Cortex of kidney (tissue), 1 donor: ENCODE data around the gene OSCP1.

Experiments used
- DNase-seq: peaks from one replicate; lab custom pipeline; 2025; lab: John Stamatoyannopoulos, UW

Gene OSCP1

DNA sequence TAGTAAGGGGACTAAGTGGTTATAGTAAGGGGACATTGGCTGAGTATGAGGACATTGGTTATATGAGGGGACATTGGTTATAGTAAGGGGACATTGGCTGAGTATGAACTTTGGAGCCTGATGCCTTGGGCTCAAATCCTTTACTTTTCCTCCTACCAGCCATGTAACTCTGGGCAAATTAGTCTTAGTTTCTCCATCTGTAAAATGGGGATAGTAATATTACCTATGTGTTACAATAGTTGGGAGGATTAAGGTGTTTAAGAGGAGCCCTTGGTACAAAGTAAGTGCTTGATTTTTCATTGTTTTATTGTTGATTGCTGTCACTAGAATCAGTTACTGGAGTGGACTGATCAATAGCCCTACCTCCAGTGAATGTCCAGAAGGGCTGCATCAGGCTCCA is 2.8 kb downstream of the OSCP1 start:
- DNase-seq: no peak

DNA sequence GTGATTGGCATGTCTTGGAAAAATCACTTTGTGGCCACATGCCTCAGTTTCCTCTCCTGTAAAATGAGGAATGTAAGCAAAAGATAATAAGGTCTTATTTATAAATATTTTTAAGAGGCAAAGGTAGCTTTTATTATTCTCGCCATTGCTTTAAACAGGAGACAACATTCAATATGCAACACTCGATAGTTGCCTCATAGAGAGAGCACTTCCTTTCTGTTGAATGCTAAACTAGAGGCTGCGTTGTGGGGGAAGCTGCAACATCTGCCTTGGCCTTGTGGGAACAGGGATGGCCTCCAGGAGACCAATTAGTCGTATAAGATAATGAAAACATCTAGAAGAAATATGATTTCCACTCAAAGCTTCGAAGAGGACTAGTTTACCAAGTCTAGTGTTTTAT is 3.5 kb downstream of the OSCP1 start:
- no peak for DNase-seq

DNA sequence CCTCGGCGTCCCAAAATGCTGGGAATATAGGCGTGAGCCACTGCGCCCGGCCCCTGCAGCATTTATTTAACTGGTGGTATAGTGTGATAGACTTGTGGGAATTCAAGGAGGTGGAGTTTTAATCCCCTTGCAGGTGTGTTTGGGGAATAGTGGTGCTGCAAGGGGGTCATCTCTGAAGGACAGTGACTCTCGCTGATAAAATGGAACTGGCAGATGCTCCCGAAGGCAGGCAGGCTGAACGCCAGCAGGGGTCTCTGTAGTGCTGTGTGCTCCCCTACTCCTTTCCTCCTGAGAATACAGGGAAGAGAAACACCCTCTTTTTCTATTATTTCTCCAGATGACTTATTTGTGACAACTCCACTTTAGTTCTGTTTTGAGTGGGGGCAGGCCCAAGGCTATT is 4.0 kb downstream of the OSCP1 start:
- no peak for DNase-seq

- DNase-seq: no peak
Observed at GRCh38 chr1:36443297-36443696, 7.0 kb downstream of the OSCP1 start.

- DNase-seq: no peak
Observed at GRCh38 chr1:36442337-36442736, 7.9 kb downstream of the OSCP1 start.

DNA sequence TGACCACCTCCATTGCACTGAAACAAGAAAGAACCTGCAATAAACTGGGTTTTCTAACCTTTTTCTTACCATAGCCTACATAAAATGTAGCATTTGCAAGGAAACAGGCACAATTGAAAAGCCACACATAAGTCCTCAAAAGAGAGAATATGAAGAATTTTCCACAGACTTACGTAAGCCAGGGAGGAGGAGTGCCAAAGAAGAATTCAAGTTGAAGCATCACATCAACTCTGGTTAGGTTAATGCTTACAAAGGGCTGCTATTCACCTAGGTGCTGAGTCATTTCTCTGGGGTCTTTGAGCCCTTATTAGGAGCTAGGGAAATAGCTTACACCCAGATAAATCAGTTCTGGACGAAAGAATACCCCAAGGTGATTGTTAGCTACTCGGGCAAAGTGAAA is 9.6 kb downstream of the OSCP1 start:
- no peak for DNase-seq

- no peak for DNase-seq
Observed at GRCh38 chr1:36440044-36440443, 10.2 kb downstream of the OSCP1 start.

GRCh38 chr1:36438715-36439114 is 11.5 kb downstream of the OSCP1 start:
- DNase-seq: no peak

DNA sequence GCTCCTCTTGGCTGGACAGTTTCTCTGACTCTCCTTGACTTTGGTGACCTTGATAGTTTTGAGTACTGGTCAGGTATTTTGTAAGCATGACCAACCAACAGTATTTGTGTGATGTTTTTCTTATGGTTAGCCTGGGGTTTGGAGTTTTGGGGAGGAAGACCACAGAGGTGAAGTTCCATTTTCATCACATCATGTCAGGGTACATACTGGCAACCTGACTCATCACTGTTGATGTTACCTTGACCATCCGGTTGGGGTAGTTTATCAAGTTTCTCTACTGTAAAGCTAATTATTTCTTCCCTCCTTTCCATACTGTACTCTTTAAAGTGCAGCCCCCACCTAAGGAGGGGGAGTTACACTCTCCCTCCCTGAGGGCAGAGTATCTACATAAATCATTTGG is 13.4 kb downstream of the OSCP1 start:
- no peak for DNase-seq

GRCh38 chr1:36433102-36433501 is 17.1 kb downstream of the OSCP1 start:
- no peak for DNase-seq

- no peak for DNase-seq
Observed at GRCh38 chr1:36432616-36433015, 17.6 kb downstream of the OSCP1 start.

DNA sequence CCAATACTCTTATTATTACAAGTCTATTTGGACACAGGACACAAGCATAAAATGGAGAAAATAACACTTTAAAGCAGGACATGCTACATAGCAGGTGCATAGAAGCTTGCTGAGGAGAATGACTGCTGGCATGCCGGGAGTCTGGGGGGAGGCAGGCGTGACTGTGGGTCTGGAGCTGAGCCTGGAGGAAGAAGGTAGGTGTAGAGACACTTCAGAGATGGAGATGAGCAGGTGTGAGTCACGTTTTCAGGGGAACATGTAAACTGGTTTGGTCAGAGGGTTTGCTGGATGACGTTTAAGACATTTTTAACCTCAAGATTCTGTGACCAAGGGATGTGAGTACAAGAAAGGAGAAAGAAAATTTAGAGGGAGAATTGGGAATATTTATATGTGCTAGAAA is 24.5 kb downstream of the OSCP1 start:
- DNase-seq: no peak

- no peak for DNase-seq
Observed at GRCh38 chr1:36421649-36422048, 28.6 kb downstream of the OSCP1 start.

DNA sequence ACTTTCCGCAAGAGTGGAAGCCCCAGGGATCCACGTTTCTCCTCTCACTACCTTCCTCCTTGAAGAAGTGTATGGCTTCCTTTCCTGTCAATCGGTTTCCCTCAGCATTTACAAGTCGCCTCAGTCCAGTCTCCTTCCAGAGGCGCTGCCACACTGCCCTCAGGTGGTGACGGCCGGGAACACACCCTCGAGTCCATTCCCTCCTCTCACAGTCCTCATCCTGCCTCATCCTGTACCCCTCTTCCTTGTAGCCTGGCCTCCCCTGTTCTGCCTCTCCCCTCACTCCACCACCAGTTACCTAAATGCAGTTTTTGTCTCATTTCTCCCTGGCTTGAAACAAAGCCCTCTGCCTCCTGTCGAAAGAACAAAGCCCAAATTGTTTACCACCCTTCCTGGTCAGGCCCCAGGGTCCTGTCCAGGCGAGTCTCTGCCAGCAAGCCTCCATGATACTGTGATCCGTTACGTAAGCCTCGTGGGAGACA is 29.4 kb downstream of the OSCP1 start:
- DNase-seq: no peak

- DNase-seq: no peak
Observed at GRCh38 chr1:36420409-36420808, 29.8 kb downstream of the OSCP1 start.

- no peak for DNase-seq
Observed at GRCh38 chr1:36419569-36419968, 30.7 kb downstream of the OSCP1 start.

DNA sequence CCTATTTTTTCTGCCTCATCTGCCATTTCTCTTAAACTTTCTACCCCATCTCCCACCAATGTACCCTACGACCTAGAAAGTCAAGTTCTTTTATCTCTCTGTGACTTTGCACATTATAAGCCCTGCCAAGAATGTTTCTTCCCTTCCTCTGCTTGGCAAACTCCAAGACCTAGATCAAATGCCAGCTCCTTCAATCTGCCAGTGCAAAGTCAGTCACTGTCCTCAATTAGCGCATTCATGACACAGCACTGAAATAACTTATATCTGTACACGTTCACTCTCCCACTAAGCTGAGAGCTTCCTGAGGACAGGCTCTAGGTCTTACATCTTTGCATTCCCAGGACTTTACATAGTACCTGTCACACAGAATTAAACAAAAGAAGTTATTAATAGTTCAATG is 31.1 kb downstream of the OSCP1 start:
- DNase-seq: no peak

GRCh38 chr1:36417931-36418330 is 32.3 kb downstream of the OSCP1 start:
- DNase-seq: no peak

- DNase-seq: no peak
Observed at GRCh38 chr1:36415661-36416326, 34.5 kb downstream of the OSCP1 start.

DNA sequence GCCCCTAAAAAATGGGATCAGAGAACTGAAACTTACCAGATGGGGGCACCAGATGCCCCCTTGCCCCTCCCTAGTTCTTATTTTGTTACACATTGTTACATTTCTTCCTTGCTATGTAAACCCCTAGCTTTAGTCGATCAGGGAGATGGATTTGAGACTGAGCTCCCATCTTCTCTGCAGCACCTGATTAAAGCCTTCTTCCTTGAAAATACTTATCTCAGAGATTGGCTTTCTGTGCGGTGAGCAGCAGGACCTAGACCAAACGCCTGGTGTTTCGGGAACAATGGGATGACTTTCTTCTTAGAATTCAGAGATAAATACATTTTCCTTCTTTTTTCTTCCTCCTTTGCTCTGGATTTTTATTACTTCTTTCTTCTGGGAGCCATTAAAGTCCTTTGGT is 35.9 kb downstream of the OSCP1 start:
- no peak for DNase-seq

- DNase-seq: no peak
Observed at GRCh38 chr1:36411674-36412648, 38.3 kb downstream of the OSCP1 start.

DNA sequence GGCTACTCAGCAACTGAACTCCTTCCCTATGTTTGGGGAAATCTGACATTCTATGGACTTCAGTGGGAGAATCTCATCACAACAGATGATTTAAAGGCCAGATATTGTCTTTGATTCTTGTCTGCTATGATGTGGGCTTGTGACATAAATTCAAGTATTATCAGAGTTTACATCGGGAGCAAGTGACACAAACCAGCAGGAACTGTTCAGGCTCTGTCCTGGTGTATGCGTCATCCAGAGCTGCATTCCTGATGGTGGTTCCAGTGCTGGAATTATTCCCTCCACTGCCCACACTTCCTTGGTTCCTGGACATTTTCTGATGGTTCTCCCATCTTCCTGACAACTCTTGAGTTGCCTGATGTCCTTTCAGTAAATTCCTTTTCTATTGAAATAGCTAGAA is 41.8 kb downstream of the OSCP1 start:
- DNase-seq: no peak

GRCh38 chr1:36406440-36406839 is 43.8 kb downstream of the OSCP1 start:
- no peak for DNase-seq
